NCI-H2107 treated with DMSO at 0.1 percent for 48 hours (cell line): Measurements from ENCODE around the gene KIAA0930.
"Not testable (repeated sequence)": the region's sequence is repeated elsewhere in the genome, so short reads cannot be mapped to it uniquely, and the experiment has no call there.

Experiments used
- DNase-seq: peaks from one replicate; lab custom pipeline; 2025; ENCODE audit not compliant: unreplicated experiment; lab: John Stamatoyannopoulos, UW

The KIAA0930 gene

DNA sequence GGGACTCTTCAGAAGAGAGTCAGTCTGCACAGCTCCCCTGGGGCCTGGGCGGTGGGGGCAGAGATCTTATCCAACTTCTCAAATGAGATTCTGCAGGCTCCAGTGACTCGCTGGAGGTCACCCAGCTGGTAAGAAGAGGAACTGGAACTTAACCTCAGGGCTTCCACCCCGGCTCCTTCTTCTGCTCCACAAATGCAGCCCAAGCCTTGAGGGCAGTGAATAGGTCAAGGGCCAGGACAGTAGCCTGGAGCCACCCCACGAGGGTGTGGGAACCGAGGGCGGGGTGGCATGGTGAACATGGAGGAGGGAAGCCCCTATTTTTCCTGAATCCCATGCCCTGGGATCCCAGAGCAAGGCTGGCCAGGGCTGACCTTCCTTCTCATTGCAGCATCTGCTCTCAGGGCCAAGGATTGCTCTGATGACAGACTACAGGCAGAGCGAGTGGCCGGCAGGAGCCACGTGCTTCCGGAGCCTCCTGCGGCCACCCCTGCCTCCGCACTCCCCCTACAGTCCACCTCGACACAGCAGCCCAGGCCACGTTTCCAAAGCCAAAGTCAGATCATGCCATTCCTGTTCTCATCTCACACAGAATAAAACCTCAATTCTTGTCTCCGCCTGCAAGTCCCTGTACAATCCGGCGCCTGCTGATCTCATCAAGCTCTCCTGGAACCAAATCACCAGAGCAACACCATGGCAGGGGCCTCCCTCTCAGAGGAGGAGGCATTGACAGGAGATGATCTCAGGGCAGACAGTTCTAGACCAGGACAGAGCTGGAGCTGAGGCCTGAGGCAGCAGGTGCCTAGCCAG is 23.0 kb upstream of the KIAA0930 start:
- no peak for DNase-seq

DNA sequence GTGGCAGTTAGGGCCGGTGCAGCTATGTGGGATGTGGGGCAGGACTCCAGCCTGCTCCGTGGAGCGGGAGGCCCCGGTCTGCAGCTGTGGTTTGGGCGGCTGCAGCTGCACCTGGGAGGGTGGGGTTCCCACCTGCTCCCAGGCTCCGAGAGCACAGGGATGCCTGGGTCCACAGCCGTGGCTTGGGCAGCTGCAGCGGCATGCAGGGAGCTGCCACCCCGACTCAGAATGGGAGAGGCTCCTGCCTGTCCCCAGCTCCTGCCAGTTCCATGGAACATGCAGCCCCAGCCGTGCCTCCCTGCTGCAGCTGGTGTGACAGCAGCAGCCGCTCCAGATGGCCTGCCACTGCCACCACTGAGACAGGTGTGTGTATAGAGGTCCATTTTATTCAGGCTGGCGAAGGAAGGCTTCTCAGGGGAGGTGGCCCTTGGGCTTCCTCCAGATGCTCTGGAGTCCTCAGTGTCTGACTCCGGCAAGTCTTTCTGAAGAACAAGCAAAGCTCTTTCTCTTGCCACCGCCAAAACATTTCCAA is 22.3 kb upstream of the KIAA0930 start:
- DNase-seq, result no peak

DNA sequence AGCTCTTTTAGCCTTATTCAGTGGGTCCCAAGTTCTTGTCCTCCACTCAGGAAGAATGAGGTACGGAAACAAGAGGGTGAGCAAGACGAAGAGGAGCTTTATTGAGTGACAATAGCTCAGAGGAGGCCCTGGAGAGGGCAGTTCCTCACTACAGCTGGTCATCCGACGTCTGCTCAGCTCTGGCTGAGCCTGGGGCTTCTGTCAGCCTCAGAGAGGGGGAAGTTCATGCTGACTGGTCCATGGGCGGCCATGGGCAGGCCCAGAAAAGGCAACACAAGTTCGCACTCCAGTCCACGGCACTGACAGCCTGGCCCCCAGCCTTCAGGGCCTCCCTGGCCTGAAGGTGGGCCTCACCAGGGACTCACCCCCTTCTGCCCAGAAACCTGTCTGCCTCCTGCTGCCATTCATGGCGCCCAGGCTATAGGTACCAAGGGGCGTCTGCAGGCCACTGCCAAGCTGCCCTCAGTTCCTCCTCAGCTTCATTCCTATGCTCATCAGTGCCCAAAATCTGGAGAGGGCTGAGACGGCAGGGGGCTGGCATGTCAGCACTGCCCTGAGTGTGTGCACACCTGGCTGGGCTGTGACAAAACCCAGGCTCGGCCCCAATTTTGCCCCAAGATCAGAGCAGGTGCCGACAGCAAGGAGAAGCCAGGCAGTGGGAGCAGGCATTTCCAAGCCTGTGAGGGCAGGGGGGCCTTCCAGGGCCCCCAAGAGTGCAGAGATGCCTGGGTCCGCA is 21.7 kb upstream of the KIAA0930 start:
- DNase-seq, result no peak

DNA sequence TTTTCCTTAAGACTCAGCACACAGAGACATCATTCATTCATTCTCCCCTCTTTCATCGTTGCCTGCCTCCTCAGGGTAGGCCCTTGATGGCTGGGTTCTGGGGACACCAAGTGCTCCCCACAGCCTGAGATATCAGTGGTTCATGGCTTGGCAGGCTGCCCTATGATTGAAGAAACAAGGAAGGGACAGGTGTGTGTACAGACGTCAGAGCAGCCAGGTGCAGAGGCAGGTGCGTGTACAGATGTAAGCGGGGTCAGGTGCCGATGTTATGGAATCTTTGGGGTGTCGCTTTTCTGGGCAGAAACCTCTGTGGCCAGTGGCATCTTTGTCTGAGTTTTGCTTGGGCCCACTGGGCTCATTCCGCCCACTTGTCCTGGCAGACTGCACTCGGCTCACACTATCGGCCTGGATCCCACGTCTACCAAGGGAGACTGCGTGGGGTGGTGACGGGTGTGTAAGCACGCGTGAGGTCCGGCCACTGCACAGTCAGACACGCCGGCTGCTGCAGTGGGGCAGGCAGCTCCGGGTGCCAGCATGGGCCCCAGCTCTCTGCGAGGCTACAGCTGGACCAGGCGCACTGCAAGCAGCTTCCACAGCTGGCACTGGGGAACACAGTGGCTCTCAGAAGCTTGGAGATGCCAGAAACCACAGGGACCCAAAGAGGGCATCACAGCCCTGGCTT is 20.9 kb upstream of the KIAA0930 start:
- peak; percentile 10 for DNase-seq

DNA sequence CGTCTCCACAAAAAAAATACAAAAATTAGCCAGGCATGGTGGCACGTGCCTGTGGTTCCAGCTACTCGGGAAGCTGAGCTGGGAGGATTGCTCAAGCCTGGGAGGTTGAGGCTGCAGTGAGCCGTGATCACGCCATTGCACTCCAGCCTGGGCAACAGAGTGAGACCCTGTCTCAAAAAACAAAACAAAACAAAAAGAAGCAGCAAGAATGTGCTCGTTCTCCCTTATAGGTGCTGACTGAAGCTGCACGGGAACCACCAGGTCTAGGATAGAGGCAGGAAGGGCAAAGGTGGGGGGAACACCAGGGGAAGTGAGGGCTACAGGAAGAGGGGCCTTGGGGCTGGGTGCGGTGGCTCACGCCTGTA is 19.7 kb upstream of the KIAA0930 start:
- DNase-seq, result not testable (repeated sequence)

DNA sequence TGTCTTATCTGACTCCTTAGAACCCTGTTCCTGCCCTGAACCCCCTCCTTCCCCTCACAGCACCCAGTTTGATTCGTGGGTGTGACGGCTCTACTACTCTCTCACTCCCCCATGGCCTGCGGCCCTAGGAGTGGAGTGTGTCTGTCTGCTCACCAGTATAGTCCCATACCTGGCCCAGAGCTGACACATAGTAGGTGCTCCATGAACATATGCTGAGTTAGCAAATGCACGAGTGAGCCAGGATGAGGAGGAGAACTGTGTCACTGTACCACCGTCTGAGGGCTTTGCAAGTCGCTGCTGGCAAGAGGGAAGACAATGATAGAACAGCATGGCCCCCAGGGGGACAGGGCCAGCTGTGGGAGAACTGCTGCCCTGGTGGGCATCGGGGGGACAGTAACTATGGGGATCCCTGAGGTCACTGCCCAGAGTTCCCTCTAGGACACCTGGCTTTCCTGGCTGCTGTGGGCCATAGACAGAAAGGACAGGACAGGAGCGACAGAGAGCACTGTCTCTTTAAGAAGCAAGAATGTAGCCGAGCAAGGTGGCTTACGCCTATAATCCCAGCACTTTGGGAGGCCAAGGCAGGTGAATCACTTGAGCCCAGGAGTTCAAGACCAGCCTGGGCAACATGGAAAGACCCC is 19.2 kb upstream of the KIAA0930 start:
- no peak for DNase-seq

DNA sequence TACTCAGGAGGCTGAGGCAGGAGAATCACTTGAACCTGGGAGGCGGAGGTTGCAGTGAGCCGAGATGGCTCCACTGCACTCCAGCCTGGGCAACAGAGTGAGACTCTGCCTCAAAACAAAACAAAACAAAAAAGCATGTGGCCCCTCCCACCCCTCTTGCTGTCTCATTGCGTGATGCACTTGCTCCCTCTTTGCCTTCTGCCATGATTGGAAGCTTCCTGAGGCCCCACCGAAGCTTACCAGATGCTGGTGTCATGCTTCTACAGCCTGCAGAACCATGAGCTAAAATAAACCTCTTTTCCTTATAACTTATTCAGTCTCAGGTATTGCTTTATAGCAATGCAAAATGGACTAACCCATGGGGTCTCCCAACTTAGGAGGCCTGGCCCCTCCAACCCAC is 17.2 kb upstream of the KIAA0930 start:
- DNase-seq, result not testable (repeated sequence)

DNA sequence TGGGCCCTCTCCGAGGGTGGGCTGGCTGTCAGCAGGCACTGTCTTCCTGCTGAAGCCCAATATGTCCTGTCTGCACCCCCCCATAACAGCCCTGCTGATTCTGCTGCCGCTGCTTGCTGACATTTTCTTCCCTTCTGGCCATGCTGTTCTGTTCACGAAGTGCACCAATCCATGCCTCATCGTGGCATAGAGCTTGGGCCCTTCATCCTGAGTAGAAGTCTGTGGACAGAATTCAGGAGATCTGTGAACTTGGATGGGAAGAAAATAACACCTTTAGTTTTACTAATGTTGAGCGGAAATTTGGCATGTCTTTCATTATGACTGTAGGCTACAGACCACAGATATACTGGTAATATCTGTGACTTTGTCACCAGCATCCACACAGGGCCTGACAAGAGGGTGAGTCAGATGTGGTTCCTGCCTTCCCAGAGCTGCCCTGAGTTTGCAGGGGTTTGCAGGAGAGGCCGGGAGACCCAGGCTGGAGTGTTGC is 14.1 kb upstream of the KIAA0930 start:
- no peak for DNase-seq

DNA sequence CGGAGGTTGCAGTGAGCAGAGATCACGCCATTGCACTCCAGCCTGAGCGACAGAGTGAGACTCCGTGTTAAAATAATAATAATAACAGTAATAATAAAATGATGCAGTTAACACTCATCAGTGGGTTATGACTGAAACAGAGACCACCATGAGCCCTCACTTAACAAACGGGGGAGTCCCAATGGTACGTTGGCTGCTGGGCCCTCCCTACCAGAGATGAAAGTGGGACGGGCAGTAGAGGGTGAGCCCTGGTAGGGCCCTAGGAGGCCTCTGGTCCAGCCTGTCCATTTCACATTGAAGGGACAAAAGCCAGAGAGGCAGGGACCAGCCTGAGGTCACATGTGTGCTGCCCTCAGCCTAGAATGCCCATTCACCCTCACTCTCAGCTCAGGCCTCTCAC is 13.7 kb upstream of the KIAA0930 start:
- DNase-seq, result no peak

DNA sequence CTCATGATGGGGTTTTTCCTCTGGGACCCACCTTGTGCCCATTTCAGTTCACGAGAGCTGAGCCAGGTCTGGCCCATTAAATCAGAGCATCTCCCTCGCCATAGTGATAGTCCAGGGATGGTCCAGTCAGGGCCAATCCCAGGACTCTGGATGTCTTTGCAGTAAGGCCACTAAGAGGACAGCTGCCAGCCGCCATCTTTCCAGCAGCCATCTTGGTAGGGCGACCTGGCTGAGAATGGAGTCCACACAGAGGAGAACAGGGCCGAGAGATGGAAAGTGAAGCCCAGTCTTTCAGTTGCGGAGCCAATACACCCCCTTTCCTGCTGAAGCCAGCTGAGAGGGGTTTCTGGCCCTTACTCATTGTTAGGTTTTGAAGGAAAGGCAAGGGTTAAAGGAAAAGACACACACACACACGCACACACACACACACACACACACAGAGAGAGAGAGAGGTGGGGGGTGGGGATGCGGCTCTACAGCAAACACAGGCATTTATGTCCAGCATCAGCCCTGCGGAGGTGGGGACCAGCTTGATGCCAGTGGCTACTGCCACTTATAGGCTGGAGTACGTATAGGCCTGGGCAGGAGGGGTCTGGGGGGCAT is 12.4 kb upstream of the KIAA0930 start:
- DNase-seq, result no peak

DNA sequence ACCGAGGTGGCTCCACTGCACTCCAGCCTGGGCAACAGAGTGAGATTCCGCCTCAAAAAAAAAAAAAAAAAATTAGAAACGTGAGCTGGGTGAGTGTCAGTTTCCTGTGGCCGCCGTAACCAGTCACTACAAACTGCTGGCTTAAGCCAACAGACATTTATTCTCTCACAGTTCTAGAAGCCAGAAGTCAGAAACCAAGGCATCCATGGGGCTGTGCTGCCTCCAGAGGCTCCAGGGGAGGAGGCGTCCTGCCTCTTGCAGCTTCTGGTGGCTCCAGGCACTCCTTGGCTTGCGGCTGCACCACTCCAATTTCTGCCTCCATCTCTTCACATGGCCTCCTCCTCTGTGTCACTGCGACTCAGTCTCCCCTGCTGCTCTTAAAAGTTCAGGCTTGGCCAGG is 11.1 kb upstream of the KIAA0930 start:
- DNase-seq, result no peak

DNA sequence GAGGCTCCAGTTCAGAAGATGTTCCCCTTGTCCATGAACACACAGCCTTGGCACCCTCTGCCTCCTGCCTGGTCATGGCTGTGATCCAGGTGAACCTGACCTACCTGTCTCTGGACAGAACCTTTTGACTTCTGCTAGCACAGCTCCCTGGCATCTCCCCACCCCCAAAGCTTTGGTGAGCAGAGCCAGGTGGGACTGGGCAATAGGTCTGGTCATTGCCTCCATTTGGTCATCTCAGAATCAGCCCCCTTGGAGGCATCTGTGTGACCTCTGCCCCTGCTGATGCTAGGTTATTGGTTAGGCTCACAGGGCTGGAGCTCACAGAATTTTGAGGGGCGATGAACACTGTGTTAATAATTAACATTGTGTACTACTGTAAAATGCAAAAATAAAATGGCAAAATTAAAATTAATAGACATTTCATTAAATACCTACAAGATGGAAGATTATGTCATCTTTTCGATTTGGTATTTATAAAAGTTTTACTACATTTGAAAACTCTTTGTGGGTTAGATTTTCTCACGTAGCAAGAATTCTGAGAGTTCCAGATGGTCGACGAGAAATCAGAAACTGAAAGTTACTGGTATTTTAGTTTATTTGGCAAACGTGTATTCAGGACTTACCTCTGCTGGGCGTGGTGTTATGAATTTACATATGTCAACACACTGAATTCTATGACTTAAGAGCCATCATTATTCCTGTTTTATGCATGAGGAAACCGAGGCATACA is 8.3 kb upstream of the KIAA0930 start:
- no peak for DNase-seq

DNA sequence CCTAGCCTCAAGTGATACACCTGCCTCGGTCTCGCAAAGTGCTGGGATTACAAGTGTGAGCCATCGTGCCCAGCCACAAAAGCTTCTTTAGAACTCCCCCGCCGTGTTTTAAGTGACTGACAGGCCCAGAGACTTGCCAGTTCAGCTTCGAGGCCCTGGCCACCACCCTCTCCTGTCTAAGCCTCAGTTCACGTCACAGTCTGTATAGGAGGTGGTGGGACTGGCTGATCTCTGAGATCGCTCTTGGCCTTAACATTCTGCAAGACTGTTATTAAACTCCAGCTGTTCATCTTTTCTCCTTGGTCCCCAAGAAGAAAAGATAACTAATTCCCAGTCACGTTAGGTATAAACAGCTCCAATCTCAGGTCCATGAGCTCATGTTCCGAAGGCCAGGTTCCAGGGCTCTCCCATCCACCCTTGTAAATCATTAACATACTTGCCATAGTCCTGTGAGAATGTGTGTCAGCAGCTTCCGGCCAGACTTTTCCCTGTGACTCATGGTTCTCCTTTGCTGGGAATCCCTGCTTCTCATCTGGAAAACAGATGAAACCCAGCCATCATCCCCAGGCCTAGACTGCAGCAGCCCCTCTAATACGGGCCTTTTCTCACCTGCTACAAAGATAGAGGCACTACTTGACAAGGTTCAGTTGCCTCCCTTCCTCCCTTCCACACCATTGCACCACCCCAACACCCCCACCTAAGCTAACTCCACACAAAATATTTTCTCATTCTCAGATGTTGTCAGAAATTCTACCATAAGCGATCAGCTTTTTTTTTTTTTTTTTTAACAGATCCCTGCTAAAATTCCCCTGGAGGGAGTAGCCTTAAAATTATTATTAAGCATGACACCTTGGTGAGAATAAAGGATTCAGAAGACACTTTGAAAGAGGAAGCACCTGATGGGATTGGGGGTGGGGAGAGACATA is 5.6 kb upstream of the KIAA0930 start:
- DNase-seq, result no peak

DNA sequence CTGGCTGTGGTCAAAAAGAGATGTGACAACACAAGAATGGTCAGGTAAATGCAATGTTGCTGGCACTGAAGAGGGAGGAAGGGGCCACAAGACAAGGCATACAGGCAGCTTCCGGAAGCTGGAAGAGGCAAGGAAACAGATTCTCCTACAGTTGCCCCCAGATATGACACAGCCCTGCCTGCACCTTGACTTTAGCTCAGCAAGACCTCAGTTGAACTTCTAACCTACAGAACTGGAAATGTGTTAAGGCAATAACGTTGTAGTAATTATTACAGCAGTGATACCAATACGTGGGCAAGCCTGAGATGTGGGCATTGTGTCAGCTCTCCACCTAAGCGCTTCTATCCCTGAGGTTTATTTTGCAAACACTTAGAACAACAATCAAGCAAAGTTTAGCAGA is 4.2 kb upstream of the KIAA0930 start:
- no peak for DNase-seq

DNA sequence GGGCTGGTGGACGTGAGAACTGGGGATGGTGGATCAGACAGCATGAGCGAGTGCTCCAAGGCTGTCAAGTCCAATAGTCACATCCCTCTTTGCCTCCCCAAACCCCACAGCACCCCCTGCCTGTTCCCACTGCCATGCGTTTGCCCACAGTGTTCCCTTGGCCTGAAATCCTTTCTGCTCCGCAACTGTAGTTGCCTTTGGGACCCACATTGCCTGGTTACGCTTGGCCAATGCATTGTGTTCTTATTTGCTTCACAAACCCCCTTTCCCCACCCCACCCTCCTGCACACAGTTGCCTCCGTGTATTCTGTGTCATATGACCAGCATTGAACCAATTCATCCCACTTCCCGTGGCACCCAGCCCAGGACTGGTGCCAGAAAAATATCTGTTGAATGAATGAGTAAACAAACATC is 2.1 kb upstream of the KIAA0930 start:
- peak; percentile 18 for DNase-seq

DNA sequence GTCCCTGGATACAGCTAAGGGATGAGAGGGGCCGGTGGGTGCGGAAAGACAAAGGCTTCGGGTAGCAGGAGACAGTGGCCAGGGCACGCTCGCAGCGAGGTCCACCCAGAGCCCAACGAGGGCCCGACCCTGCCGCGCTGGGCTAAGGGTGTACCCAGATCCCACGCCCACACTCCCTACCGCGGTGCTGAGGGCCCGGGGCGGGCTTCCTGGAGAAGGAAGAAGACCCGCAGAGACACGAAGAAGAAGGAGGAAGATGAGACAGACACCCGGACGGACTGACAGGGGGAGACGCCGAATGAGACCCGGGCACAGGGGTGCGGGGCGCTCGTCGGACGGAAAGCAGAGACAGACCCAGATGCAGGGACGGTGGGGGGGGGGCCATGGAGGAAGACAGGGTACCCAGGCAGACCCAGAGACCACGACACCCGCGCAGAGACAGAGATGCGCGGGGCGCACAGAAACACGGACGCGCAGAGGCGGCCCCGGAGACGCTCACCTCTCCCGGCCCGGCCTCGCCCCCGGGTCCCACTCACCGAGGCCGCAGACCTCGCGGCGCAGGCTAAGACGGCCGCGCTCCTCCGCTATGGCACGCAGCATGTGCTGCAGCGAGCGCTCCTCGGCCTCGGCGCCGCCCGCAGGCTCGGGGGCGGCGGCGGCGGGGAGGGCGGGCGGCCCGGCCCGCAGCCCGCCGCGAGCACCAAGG is 437 bp downstream of the KIAA0930 start:
- DNase-seq, result no peak

DNA sequence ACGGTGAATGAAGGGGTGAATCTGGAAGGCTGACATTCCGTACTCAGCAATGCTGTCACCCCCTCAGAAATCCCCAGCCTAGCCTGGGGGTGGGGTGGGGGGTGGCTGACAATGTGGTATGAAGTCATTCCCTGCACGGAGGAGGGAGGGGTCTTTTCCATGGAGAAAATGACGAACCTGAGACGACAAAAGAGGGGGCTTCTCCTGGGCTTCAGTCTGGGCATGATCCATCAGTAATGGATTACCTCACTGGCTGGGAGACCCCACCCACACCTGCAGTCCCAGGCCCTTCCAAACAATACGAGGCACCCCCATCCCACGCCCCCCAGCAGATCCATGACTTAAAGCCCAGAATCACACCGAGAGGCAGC is 1.0 kb downstream of the KIAA0930 start:
- DNase-seq, result no peak

DNA sequence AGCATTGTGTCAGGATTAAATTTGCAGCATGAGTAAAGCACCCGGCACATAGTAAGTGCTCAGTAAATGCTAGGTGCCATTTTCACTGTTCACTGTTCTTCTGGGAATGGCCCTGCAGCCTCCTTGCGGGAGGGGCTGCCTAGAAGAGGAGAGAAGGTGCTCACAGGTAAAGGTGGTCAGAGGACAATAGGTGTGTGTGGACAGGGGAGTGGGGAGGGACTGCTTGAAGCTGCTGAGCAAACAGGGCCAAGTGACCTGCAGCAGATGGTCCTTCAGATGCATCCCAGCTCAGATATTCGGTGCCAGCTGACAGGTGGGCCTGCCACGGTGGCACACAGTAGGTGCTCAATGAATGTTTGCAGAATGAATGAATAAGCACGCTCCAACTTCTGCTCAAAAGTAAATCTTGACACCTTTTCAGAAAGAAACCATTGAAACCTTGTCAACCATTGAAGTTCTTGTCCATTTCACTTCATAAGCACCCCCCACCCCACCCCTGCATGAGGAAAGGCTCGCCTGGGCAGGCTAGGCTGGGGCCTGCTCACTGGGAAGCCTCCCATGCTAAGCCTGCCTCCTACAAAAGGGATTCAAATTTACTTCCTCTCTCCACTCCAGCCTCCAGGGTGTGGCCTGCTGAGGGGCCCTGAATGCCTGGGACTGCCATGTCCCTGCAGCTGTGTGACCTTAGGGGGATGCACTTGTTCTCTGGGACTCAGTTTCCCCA is 1.6 kb downstream of the KIAA0930 start:
- no peak for DNase-seq
